Upper lobe of left lung (tissue), 6 donors: ENCODE results near the gene FGR. TPM values are rescaled to one million over a fixed set of nuclear protein-coding genes. Genes with fewer than 3 reads are reported as not detected.

Experiments used
- ATAC-seq, 2 donors: fragments of 200-7000 bp; cut with Tn5 transposase; one replicate each; pipeline ENCODE4 v1.9.1; 2022; ENCODE audit warnings: mild to moderate bottlenecking in 2 of 2, moderate library complexity in 2 of 2; ENCODE audit not compliant: low FRiP score in 2 of 2
- DNase-seq, 2 donors: peaks; one replicate each; pipeline ENCODE4 v3.0.0-alpha.2; 2019 to 2020
- H3K27ac ChIP-seq, 4 donors: fragments of 200-600 bp; sonication (generic); one replicate each; pipeline ENCODE4 v1.5.1; 2016 to 2019
- H3K27me3 ChIP-seq, 4 donors: fragments of 200-600 bp; sonication (generic); one replicate each; pipeline ENCODE4 v1.5.1; 2017 to 2019
- H3K36me3 ChIP-seq, 4 donors: fragments of 200-600 bp; sonication (generic); one replicate each; pipeline ENCODE4 v1.5.1; 2016 to 2019
- H3K4me1 ChIP-seq, 4 donors: fragments of 200-600 bp; sonication (generic); one replicate each; pipeline ENCODE4 v1.5.1; 2018 to 2019
- H3K4me3 ChIP-seq, 4 donors: fragments of 200-600 bp; sonication (generic); one replicate each; pipeline ENCODE4 v1.5.1; 2017 to 2019; ENCODE audit warnings: mild to moderate bottlenecking in 2 of 4, moderate library complexity in 1 of 4
- H3K9me3 ChIP-seq, 4 donors: fragments of 200-600 bp; sonication (generic); one replicate each; pipeline ENCODE4 v1.5.1; 2018 to 2019
- CTCF ChIP-seq, 6 experiments: fragments of 450-650 bp in 4 of 6; fragments of 200-600 bp in 2 of 6; sonication (generic) in 2 of 6; IDR thresholded peaks; one replicate each; pipeline ENCODE4 v1.5.1; 2016 to 2019; ENCODE audit warnings: antibody characterized with exemption in 6 of 6
- EP300 ChIP-seq, 4 donors: sonication (generic); formaldehyde crosslinking; IDR thresholded peaks; one replicate each; pipeline ENCODE4 v1.5.1; 2017; ENCODE audit warnings: antibody characterized with exemption in 4 of 4, control low read depth in 2 of 4
- POLR2A ChIP-seq, 4 donors: fragments of 450-650 bp; IDR thresholded peaks; one replicate each; pipeline ENCODE4 v1.5.1; 2016 to 2017; ENCODE audit warnings: antibody characterized with exemption in 4 of 4, mild to moderate bottlenecking in 2 of 4
- POLR2AphosphoS5 ChIP-seq, 2 donors: sonication (generic); formaldehyde crosslinking; IDR thresholded peaks; one replicate each; pipeline ENCODE4 v1.5.1; 2017; ENCODE audit warnings: antibody characterized with exemption in 2 of 2
- WGBS, 2 donors: methylation state at CpG; one replicate each; pipeline ENCODE4 v1.1.5; 2017 to 2018; 5-methylcytosine and 5-hydroxymethylcytosine counted together
- total RNA-seq, 6 donors: library from RNA; depleted of rRNA in 4 of 6; stranded (reverse); fragments of >200 nt in 4 of 6; gene quantifications; one replicate each; pipeline versions ENCODE4 v1.1.0 to v1.2.1, GENCODE V29; 2016 to 2021
- donor health status: DM: no; HTN: no; CAD: no; lungs with moderate emphysema.
- donor health status: DM: no; HTN: yes; CAD: no; lungs with severe emphysema.

Gene FGR
- total RNA-seq, 6 donors from 2014 or later, result 59.8 to 234 (median 150) TPM

- 93 to 96% methylated on average over 1 of the region's 1 CpG for WGBS, 2 donors
- DNase-seq, result no peak
- TF ChIP-seq CTCF (IDR thresholded peaks at IDR 0.05) (no peak), POLR2A (IDR thresholded peaks at IDR 0.05) (no peak), POLR2AphosphoS5 (IDR thresholded peaks at IDR 0.05) (no peak)
Observed at GRCh38 chr1:27676410-27676809, 41.4 kb upstream of the FGR start.

DNA sequence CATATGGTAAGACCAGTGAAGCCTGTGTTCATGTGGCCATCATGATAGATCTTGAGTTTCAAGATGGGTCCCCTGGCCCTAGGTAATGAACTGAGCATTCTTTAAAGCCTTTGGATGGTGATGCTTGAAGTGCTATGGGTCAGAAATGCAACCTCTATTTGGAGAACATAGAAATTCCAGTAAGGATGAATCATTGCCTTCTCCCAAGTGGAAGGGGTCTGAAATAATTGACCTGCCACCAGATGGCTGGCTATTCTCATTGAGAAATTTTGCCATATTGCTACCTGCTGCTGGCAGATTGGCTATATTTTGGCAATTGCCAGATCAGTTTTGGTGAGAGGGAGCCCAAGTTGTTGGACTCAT, 37.7 kb upstream of the FGR start:
- no peak for TF ChIP-seq EP300 (IDR thresholded peaks at IDR 0.05)
- TF ChIP-seq POLR2AphosphoS5 (IDR thresholded peaks at IDR 0.05), result no peak
- no peak for TF ChIP-seq CTCF (IDR thresholded peaks at IDR 0.05)
- peaks cover 0 to 3% (median 0%) of the 10 kb centered on the region in 4 donors for H3K36me3 ChIP-seq
- no peaks in the 10 kb centered on the region for H3K9me3 ChIP-seq
- peaks cover 30 to 39% (median 37%) of the 10 kb centered on the region in 4 donors for H3K4me1 ChIP-seq
- H3K27me3 ChIP-seq, result no peaks in the 10 kb centered on the region
- DNase-seq (no peak), ATAC-seq (no peak)
- H3K4me3 ChIP-seq, result peak overlapping the region in 2 of 4 donors; percentile 56 to 62
- H3K27ac ChIP-seq, result peak overlapping the region; percentile 78 to 89 (median 78)

More at GRCh38 chr1:27676410-27676809, 41.4 kb upstream of the FGR start:
- H3K4me3 ChIP-seq, result no peak overlapping the region
- no peaks in the 10 kb centered on the region for H3K36me3 ChIP-seq
- H3K4me1 ChIP-seq, result peaks cover 10 to 15% (median 13%) of the 10 kb centered on the region in 4 donors
- H3K9me3 ChIP-seq, result peaks cover under 1 to 14% (median 10%) of the 10 kb centered on the region in 4 donors
- no peak overlapping the region for H3K27ac ChIP-seq
- no peak for ATAC-seq
- no peaks in the 10 kb centered on the region for H3K27me3 ChIP-seq

DNA sequence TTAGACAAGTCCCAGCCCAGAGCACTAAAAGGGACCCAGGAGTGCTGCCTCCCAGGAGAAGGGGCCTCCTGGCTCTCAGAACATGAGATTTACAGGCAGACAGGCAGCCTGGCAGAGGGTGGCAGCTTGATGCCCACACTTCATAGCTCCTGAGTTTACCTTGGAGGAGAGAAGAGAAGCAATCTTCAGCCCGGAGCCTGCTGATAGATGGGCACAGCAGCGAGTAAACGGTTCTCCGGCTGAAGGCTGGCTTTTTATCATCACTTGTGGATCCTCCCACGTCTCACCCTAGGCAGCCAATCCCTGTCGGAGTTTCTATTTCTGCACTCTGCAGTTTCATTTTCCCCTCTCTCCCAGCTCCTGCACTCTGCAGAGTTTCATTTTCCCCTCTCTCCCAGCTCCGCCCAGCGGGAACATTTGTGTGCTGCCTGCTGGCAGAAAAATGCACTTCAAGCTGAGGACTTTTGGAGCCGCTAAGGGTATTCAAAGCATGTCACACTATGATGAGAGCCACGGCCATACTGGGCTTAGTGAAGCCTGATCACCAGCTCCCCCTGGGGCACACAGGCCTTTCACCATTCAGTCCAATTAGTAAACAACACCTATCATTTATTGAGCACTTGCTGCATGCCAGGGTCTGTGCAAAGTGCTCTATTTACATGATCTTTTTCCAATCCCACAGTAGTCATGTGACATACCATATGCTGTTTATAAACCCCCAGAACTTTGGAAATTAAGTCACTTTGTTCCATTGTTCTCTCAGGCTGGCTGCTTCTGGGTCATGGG, 37.2 kb upstream of the FGR start, which contains the start of gene IFI6:
Gene IFI6 (minus strand): TSS at position 229 of the 786 bp plus-strand sequence. CDS start 2,878 bp downstream, outside the sequence.
- Histone ChIP-seq H3K9me3 (no peaks in the 10 kb centered on the region), H3K4me1 (peaks cover 30 to 39% (median 37%) of the 10 kb centered on the region in 4 donors), H3K27ac (peak within 1 kb of the TSS; percentile 78 to 89 (median 78)), H3K36me3 (peaks cover 0 to 7% (median 0%) of the 10 kb centered on the region in 4 donors), H3K4me3 (peak within 1 kb of the TSS in 3 of 4 donors; percentile 51 to 62 (median 56)), H3K27me3 (no peaks in the 10 kb centered on the region)
- 2 to 3% methylated on average over 10 of the region's 10 CpGs for WGBS, 2 donors
- ATAC-seq (peak; percentile 97 to 98), DNase-seq (peak in 1 of 2 donors; percentile 93)
- TF ChIP-seq POLR2A (IDR thresholded peaks at IDR 0.05) (peak in 3 of 4 donors; percentile 27 to 80 (median 73)), CTCF (IDR thresholded peaks at IDR 0.05) (peak; percentile 29 to 64 (median 54)), EP300 (IDR thresholded peaks at IDR 0.05) (peak in 1 of 4 donors; percentile 41), POLR2AphosphoS5 (IDR thresholded peaks at IDR 0.05) (peak; percentile 52 to 94)

DNA sequence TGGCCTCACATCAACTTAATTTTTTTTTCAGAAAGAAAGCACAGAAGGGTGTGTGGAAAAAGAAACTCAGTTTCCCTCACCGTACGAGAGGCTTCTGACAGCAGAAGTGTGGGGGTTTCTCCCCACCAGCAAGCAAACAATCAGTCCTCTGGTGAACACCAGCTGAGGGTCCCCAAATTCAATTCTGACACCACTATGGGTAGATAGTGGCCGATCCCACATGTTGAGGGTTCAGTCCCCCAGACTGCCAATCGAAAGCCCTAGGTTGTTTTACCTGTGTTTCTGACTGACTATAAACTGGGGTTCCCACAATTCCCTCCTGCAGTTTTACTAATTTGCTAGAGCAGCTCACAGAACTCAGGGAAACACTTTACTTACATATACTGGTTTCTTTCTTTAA, 34.9 kb upstream of the FGR start:
- H3K4me1 ChIP-seq, result peaks cover 30 to 39% (median 37%) of the 10 kb centered on the region in 4 donors
- H3K4me3 ChIP-seq, result peak overlapping the region in 2 of 4 donors; percentile 33 to 62
- DNase-seq (no peak), ATAC-seq (no peak)
- TF ChIP-seq POLR2A (IDR thresholded peaks at IDR 0.05) (no peak), EP300 (IDR thresholded peaks at IDR 0.05) (no peak), POLR2AphosphoS5 (IDR thresholded peaks at IDR 0.05) (no peak), CTCF (IDR thresholded peaks at IDR 0.05) (no peak)
- WGBS, 2 donors, result 74 to 87% methylated on average over 4 of the region's 4 CpGs
- no peaks in the 10 kb centered on the region for H3K9me3 ChIP-seq
- H3K27ac ChIP-seq, result peak overlapping the region in 2 of 4 donors; percentile 8 to 74
- H3K36me3 ChIP-seq, result peaks cover 0 to 19% (median 3%) of the 10 kb centered on the region in 4 donors
- H3K27me3 ChIP-seq, result no peaks in the 10 kb centered on the region
